Vagina (tissue), 2 donors: ENCODE results near the gene BMPR1B.

Experiments
- POLR2A ChIP-seq, 2 donors: fragments of 450-650 bp; IDR thresholded peaks; one replicate each; pipeline ENCODE4 v1.6.1; 2017; ENCODE audit warnings: antibody characterized with exemption in 2 of 2, mild to moderate bottlenecking in 2 of 2, moderate library complexity in 2 of 2
- POLR2AphosphoS5 ChIP-seq, 2 donors: sonication (generic); formaldehyde crosslinking; IDR thresholded peaks; one replicate each; pipeline ENCODE4 v1.9.0; 2017; ENCODE audit warnings: antibody characterized with exemption in 2 of 2, mild to moderate bottlenecking in 2 of 2, low read depth in 1 of 2; ENCODE audit not compliant: insufficient read depth in 1 of 2
- TF ChIP-seq, protein P1 (sequence below), 3 experiments: fragments of 450-650 bp in 2 of 3; fragments of 200-600 bp in 1 of 3; sonication (generic) in 1 of 3; IDR thresholded peaks; one replicate each; pipeline ENCODE4 v1.5.1; 2017 to 2019; ENCODE audit warnings: antibody characterized with exemption in 3 of 3, mild to moderate bottlenecking in 2 of 3, moderate library complexity in 2 of 3

DNA sequence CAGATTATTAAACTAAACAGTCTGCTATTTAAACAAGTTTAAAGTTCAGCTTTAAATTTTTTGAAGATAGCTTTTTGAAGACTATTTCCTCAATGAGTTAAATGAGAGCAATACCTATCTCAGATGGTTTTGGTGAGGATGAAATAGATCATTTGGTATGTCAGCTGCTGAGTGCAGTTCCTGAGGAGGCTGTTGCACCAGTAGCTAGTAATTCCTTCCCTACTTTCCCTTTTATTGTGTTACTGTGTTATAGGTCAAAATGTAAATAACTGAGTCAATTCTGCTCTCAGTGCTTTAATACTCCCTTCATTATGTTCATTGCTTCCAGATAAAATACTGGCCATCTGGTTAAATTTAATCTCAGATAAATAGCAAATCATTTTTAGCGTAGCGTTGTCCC lies 48.6 kb downstream of the BMPR1B start:
- TF ChIP-seq, protein P1, sequence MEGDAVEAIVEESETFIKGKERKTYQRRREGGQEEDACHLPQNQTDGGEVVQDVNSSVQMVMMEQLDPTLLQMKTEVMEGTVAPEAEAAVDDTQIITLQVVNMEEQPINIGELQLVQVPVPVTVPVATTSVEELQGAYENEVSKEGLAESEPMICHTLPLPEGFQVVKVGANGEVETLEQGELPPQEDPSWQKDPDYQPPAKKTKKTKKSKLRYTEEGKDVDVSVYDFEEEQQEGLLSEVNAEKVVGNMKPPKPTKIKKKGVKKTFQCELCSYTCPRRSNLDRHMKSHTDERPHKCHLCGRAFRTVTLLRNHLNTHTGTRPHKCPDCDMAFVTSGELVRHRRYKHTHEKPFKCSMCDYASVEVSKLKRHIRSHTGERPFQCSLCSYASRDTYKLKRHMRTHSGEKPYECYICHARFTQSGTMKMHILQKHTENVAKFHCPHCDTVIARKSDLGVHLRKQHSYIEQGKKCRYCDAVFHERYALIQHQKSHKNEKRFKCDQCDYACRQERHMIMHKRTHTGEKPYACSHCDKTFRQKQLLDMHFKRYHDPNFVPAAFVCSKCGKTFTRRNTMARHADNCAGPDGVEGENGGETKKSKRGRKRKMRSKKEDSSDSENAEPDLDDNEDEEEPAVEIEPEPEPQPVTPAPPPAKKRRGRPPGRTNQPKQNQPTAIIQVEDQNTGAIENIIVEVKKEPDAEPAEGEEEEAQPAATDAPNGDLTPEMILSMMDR (IDR thresholded peaks at IDR 0.05) = no peak
- TF ChIP-seq POLR2A (IDR thresholded peaks at IDR 0.05) (no peak), POLR2AphosphoS5 (IDR thresholded peaks at IDR 0.05; ENCODE audit: insufficient read depth in 1 of 2, low read depth in 1 of 2) (no peak)
